Femur (tissue), 1 donor: ENCODE results near the gene RCVRN.

Experiments
- DNase-seq: peaks from one replicate; pipeline ENCODE4 v3.0.0-alpha.2; 2017

Gene RCVRN

DNA sequence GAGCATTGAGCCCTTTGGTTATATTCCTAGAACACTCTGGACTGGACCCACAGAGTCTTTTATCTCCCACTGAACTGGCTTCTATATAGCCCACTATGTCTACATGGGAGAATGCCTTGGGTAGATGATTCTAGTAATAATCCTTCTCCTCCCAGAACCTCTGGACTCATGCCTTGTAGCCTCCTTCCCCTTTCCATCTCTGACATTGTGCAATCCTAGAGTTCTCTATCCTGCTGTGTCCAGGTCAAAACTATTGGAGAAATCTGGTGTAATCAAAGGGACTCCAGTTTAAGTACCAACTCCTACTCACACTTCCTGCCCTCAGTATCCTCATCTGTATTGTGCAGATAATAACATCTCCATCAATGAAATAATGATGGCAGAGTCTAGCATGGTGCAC is 9.1 kb downstream of the RCVRN start:
- no peak for DNase-seq

DNA sequence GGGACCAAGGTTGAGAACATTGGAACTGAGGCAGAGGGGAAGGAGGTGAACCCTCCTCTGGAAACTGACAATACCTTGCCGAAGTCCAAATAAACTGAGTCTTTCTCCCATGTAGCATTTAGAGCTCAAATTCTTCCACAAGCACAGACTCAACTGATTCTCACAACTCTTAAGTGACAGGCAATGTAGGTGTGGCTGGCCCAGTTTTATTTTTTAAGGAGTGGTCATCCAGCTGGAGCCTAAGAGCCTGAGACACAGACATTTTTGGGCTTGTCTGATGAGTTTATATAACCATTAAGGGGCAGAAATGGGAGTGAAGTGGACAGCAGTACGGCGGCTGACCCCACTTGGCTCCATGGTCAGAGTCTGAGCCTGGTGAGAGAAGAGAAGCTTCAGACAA is 10.8 kb downstream of the RCVRN start:
- no peak for DNase-seq

DNA sequence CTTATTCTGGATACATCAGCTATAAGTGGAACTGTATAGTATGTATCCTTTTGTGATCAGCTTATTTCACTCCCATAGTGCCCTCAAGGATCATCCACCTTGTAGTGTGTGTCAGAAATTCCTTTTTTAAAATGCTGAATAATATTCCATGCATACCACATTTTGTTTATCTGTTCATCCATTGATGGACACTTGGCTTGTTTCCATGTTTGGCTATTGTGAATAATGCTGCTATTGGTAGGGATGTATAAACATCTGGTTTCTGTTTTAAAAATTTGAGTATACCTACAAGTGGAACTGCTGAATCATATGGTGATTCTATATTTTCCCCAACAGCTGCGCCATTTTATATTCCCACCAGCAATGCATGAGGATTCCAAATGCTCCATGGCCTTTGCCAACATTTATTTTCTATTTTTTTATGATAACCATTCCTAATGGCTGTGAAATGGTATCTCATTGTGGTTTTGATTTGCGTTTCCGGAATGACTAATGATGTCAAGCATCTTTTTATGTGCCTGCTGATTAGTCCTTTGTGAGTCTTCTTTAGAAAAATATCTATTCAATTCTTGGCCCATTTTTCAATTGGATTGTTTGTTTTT is 11.6 kb downstream of the RCVRN start:
- no peak for DNase-seq

DNA sequence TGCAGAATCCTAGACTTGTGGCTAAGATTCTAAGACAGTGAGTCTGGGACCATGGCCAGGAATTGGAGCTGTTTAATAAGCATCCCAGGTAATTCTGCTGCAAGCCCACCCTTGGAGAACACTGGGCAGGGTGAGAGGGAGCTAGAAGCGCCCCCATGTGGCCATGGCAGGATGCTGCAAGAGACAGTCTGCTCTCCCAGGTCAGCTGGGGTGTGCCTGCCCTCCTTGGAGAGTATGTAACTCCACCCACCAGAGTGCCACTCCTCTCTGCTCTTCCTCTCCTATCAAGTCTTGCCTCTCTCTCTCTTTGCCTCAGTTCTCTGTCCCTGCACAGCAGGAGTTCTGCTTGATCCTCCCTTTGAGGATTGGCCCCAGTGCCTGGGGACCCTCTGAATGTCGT is 14.9 kb downstream of the RCVRN start:
- DNase-seq: no peak

DNA sequence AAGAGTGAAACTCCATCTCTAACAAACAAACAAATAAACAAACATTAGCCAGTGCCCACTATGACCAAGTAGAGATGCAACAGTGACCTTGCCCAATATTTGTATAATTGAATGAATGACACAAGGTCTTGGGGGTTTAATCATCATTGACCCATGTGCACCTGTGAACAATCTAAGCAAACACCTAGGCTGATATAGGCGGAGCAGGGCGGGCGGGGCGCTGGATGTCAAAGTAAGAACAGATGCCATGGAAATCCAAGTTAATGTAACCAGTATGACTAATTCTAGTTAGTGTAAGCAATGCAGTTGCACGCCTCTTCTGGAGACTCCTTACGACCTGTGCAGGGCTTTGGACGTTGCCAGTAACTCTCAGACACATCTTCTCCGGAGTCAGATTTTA is 17.6 kb downstream of the RCVRN start:
- no peak for DNase-seq

DNA sequence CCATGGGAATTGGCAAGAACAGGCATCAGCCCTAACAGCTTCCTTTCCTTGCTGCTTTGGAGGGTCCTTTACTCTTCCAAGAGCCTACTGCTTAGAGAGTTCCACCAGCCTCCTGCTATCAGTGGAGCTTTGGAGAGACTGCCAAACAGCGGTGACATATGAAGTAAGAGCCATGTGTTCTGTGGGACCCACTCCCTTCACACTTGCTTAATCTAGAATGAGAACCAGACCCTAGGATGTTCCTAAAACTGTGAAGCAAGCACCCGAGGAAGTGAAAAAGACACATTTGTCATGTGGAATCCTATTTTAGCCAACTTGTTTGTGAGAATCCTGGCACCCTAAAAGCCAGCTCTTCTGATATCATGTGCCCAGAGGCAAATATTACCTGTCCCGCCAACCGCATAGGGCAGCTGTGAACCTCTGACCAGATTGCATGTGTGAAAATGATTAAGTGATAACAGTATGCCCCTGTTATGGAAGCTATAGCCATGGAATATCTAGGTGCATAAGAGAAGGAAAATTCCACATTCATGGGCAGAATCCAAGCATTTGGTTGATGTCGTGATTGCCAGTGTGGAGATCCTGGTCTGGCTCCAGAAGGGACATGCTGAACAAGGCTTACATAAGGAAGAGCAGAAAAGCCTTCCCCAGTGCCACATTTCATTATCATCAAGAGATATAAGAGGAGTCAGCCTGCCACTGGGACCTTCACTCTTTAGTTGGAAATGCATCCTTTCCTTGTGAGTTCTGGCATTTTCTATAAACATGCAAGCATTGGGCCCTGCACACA is 18.7 kb downstream of the RCVRN start:
- no peak for DNase-seq

DNA sequence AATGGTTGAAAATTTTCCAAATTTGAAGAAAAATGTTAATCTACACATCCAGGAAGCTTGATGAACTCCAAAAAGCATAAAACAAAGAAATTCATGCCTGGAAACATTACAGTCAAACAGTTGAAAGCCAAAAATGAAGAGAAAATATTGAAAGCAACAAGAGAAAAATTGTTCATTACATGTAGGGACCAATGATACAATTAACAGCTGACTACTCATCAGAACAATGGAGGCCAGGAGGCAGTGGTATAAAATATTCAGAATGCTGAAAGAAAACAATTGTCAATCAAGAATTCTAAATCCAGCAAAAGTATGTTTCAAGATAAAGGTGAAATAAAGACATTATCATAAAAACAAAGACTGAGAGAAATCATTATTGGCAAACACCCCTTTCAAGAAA is 21.6 kb downstream of the RCVRN start:
- DNase-seq: no peak

DNA sequence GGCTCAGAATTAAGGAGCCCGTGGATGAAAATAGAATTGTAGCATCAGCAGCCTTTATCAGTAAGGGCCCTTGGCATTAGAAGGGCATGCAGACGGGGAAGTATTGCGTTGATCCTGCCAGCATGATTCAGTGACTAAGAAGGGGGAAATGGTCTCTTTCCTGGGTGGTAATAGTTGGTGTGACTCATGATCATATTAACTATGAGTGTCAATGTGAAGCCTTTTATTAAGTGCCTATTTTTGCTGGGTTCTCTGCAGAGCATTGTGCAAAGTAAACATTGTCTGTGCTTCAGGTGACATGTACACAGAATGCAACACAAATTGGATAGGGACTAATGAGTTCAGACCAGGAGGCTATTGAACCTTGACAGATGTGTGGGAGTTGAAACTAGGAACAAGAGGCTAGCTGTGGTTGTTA is 24.5 kb downstream of the RCVRN start:
- no peak for DNase-seq

DNA sequence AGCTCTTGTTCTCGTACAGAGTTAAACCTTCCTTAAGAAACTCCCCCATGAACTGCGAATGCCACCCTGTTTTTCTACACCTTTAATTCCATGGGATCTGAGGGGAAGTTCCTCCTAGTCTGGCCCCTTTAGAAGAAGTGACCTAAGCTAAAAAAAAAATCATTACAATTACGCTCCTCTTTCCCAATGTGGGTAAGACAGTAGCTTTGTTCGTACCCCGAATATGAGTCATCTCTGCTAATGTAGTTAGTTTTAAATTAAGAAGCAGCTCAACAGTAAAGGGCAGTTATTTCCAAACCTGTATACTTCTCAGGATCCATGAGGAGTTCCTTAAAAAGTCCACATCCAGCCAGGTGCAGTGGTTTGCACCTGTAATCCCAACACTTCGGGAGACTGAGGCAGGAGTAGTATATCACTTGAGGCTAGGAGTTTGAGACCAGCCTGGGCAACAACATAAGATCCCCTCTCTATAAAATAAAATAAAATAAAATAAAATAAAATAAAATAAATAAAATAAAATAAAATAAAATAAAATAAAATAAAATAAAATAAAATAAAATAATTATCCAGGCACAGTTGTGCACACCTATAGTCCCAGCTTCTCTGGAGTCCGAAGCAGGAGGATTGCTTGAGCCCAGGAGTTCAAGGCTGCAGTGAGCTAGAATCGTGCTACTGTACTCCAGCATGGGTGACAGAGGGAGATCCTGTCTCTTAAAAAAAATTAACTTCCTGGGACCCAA is 26.1 kb downstream of the RCVRN start:
- no peak for DNase-seq

DNA sequence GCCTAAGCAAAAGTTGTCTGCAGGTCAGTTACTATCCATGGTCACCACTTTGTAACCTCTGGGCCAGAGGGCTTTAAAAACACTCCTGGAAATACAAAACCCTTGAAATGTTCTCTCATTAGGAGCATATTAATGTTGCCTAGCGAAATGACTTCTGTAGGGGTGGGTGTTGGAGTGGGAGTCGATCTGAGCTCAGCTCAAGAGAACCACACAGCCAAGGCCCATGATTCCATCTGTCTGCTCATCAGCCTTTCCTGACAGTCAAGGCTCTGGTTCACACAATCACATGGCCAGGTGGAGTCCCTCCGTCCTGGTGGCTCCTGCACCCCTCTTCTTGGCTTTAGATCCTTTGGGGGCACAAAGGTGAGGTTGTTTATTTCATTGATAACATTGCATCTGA is 26.7 kb downstream of the RCVRN start:
- no peak for DNase-seq

DNA sequence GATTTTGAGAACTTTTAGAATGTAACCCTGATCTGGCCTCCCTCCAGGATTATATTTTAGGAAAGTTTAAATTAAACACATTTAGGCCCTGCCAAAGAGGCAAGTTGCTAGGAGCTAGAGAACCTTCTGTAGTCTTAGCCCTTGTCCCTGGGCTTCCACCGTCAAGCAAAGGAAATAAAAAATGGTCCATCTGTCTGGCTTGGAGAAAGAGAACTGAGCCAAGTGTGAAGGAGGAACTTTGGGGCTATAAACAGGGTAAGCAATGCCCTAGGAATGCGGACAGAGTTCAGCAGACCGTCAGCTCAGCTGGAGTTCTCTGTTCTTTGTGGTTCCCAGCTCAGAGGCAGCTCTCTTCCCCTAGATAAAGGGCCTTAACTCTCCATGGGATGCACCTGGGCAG is 29.6 kb downstream of the RCVRN start:
- no peak for DNase-seq

DNA sequence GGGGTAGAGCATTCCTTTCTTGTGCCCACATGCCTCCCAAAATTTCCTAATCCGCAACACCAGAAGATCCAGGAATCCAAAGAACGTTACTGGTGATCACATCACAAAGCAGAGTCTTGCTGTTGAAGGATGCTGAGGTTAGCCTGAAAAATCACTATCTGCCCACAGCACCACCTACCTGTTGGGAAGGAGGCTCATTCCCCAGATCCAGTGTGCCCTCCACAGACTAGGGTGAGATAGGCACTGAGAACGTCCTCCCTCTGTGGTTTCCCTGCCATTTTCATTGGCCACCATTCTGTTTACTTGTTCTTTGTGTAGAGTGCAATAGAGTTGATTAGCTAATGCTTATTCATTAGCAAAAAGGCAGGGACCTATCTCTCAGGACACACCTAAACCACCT is 30.3 kb downstream of the RCVRN start:
- DNase-seq: no peak

DNA sequence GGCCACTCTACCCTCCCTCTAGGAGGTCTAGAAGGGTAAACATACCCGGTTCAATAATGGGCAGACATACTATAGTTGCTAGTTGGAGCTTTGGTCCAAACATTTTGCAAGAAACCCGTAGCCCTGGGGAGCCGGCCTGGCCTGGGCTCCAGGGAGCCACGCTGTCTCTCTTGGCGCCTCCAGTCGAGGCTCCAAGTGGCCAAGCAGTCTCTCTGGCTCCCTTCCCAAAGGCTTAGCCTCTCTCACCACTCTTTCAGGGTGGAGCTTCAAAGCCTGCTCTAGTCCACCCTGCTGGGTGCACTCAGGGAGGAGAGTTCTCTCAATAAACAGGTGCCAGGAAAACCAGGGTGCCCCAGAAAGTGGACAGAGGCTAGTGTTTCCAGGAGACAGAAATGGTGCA is 32.2 kb downstream of the RCVRN start:
- no peak for DNase-seq

DNA sequence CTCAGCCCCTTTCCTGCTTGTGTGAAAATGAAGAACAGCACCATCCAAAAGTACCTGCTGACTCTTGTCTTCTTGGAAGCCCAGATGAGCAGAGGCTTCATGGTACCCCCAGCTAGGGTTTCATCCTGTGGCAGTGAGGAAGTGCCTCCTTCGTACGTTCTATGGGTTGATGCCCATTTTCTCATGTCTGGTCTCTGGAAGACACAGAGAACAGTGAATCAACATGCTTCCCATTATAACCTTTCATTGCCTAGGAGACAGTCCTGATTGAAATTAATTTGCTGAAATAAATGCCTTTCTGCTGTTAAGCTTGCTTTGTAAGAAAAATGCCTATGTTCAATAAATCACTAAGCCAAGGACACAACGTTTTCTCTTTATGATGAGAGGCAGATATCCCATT is 36.5 kb downstream of the RCVRN start:
- no peak for DNase-seq

DNA sequence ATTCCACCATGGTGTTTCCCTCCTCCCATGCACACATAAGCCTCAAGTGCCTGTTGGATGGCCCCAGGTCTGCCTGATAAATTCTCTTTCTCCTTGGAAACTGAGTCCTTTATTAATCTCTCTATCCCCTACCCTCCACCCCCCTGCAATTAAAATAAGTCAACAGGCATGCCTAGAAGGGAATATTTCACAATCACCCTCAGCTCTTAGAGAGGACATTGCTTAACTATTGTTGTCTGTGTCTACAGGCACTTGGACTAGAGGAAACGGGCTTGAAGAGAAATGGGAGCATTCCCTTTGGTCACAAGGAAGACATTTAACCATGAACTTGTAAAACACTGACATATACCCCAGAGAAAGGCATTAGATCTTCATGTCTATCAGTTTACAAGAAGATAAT is 39.5 kb downstream of the RCVRN start:
- DNase-seq: no peak

DNA sequence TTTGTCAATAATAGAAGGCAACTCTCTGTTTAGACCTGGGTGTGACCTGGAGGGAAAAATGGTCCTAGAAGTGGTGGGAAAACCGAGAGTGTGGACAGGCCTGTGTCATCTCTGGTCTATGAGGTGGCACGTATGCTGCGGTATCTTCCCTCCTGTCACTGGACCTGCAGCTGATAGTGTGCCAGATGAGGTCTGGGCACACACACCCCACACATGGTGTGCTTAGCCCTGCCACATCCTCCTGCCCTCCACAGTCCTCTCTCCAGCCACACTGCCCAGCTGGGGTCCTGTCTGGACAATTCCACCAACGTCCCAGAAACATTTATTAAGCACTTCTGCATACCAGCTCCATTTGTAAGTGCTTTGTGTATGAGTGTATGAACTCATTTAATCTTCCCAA is 42.1 kb downstream of the RCVRN start:
- no peak for DNase-seq

DNA sequence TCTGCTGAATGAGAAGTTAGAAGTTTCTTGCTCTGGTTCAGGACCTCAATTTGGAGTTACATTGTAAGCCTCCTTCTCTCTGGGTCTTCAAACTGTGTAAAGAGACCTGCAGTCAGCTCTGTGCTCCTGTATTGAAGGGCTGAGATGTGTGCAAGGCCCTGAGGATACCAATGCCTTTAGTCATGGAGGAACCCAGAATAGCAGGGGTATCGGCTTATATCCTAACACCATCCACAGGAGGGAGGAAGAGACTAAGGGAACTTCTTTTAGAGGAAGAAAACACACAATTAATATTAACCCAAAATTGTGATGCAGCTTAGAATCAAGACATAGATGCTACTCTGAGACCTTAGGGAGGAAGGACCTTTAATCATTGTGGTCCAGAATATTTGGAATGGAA is 42.9 kb downstream of the RCVRN start:
- no peak for DNase-seq

DNA sequence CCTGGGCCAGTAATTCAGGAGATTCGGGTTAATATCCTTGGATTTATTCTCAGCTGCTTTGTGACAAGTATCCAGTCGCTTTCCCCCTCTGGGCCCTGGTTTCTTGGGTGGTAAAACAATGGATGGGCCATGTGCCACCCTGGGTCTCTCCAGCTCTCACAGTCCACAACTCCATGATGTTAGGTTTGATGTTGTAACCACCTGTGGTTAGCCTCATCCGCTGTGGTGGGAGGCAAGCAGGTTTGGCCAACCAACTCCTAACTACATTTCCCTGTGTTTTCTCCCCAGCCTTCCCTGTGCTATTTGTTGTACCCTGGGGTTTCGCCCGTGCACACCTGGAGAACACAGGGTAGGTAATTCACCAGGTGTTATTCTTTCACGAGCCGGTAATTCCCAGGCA is 44.2 kb downstream of the RCVRN start:
- DNase-seq: no peak

DNA sequence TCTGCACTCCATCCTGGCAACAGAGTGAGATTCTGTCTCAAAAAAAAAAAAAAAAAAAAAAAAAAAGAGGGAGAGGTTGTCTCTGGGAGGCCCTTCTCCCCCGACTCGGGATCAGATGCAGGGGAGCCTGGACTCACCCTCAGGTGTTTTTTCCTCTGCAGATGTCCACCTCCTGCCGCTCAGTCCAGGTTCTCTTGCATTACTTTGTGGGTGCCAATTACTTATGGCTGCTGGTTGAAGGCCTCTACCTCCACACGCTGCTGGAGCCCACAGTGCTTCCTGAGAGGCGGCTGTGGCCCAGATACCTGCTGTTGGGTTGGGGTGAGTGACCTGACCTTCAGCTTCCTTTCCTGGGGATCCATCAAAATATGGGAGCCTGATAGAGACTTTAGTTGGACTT is 45.3 kb downstream of the RCVRN start:
- DNase-seq: no peak

DNA sequence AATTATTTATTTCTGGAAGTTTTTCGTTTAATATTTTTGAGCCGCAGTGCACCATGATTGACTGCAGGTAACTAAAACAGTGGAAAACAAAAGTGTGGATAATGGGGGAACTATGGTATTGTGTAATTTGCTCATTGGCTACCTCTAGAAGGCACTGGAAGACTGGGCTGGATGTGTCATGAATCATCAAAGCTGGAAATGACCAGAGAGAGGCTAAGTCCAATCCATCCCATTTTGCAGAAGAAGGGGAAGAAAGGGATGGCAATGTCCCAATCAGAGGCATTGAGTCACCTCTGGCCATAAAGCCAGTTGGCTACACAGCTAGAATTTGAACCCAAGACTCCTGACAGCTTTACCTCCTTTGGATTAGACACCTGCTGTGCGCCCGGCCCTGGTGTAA is 50.0 kb downstream of the RCVRN start:
- no peak for DNase-seq

DNA sequence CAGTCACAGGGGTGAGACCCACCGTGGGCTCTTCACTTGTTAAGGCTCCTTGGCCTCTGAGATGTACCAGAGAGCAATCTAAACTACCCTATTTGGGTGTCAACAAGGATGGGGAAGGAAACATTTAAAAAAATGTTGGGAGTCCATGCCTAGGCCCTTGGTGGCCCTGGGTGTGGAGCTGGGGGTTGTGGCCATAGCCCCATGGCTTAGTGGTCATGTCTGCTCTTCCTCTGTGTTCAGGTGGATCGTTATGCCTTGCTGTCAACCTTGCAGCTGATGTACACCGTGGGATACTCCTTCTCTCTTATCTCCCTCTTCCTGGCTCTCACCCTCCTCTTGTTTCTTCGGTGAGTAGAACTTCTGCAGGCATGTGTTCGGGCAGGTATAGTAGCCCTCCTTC is 50.8 kb downstream of the RCVRN start:
- no peak for DNase-seq

DNA sequence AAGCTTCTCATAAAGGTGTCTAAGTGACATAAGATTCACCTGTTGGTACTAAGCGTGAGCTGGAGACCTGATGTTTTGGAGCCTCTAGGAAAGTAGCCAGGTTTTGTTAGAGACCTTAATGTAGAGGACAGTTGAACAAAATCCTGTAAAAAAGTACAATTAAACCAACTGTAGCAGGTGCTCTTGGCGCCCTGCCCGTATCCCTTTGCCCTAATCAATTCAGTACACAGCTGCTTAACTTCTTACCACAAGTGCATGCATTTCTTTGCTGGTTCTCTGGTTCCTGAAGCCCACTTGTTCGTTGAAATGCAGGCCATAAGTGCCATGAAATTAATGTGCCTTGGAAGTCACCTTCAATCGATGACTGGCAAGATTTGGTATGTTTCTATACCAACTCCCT is 54.9 kb downstream of the RCVRN start:
- DNase-seq: no peak
